Chondrocyte (in vitro differentiated cells): ENCODE data around the gene KCND3. TPM values are rescaled to one million over a fixed set of nuclear protein-coding genes. Genes with fewer than 3 reads are reported as not detected.

Experiments used
- DNase-seq: peaks from one replicate; pipeline ENCODE4 v3.0.0; 2021; ENCODE audit warnings: mixed read lengths, low spot score
- H3K27ac Mint-ChIP-seq: one replicate; pipeline ENCODE4 v1.8.0; 2021; ENCODE audit warnings: mild to moderate bottlenecking, moderate library complexity, mixed read lengths; ENCODE audit not compliant: unreplicated experiment
- H3K27me3 Mint-ChIP-seq: 2 replicates; pipeline ENCODE4 v1.8.0; 2021; ENCODE audit warnings: low read depth, mixed read lengths
- H3K36me3 Mint-ChIP-seq: 2 replicates; pipeline ENCODE4 v1.8.0; 2021; ENCODE audit warnings: low read depth, mixed read lengths
- H3K4me1 Mint-ChIP-seq: 2 replicates; pipeline ENCODE4 v1.8.0; 2021; ENCODE audit warnings: low read depth, mild to moderate bottlenecking, mixed read lengths
- H3K4me3 Mint-ChIP-seq: one replicate; pipeline ENCODE4 v1.8.0; 2021; ENCODE audit warnings: mild to moderate bottlenecking, moderate library complexity, mixed read lengths; ENCODE audit not compliant: unreplicated experiment
- H3K9me3 Mint-ChIP-seq: 2 replicates; pipeline ENCODE4 v1.8.0; 2021; ENCODE audit warnings: low read depth, mixed read lengths
- CTCF ChIP-seq: fragments of 200-600 bp; sonication (generic); IDR thresholded peaks from 2 replicates; pipeline ENCODE4 v1.5.0; 2021; ENCODE audit warnings: antibody characterized with exemption, mild to moderate bottlenecking, moderate library complexity
- total RNA-seq: library from RNA; stranded (reverse); gene quantifications from 3 replicates; pipeline ENCODE4 v1.2.1, GENCODE V29; 2021

The KCND3 gene
- total RNA-seq, 1 donor from 2014 or later, result 0.99 TPM

GRCh38 chr1:111977378-111977777 is 12.1 kb downstream of the KCND3 start:
- Mint-ChIP-seq H3K4me1 (no peaks in the 10 kb centered on the region), H3K27ac (no peak overlapping the region), H3K4me3 (no peak overlapping the region), H3K9me3 (no peaks in the 10 kb centered on the region), H3K36me3 (peaks cover 2% of the 10 kb centered on the region), H3K27me3 (peaks cover 23% of the 10 kb centered on the region)
- TF ChIP-seq CTCF, result no peak
- no peak for DNase-seq

- Mint-ChIP-seq H3K9me3 (no peaks in the 10 kb centered on the region), H3K4me1 (no peaks in the 10 kb centered on the region), H3K36me3 (peaks cover 2% of the 10 kb centered on the region), H3K27me3 (peaks cover 23% of the 10 kb centered on the region), H3K27ac (no peak overlapping the region), H3K4me3 (no peak overlapping the region)
- TF ChIP-seq CTCF, result no peak
- DNase-seq, result no peak
Measured at GRCh38 chr1:111976842-111977241, 12.6 kb downstream of the KCND3 start.

- Mint-ChIP-seq H3K4me3 (no peak overlapping the region), H3K36me3 (no peaks in the 10 kb centered on the region), H3K27ac (no peak overlapping the region), H3K9me3 (no peaks in the 10 kb centered on the region), H3K4me1 (no peaks in the 10 kb centered on the region), H3K27me3 (peaks cover 28% of the 10 kb centered on the region)
- TF ChIP-seq CTCF, result no peak
- DNase-seq, result no peak
Measured at GRCh38 chr1:111976332-111976731, 13.1 kb downstream of the KCND3 start.

GRCh38 chr1:111973150-111973790 is 16.2 kb downstream of the KCND3 start:
- peaks cover 32% of the 10 kb centered on the region for H3K27me3 Mint-ChIP-seq
- no peak for TF ChIP-seq CTCF
- no peak overlapping the region for H3K4me3 Mint-ChIP-seq
- H3K9me3 Mint-ChIP-seq, result no peaks in the 10 kb centered on the region
- no peak overlapping the region for H3K27ac Mint-ChIP-seq
- H3K4me1 Mint-ChIP-seq, result no peaks in the 10 kb centered on the region
- DNase-seq, result no peak
- H3K36me3 Mint-ChIP-seq, result no peaks in the 10 kb centered on the region

GRCh38 chr1:111971396-111971795 is 18.1 kb downstream of the KCND3 start:
- no peak overlapping the region for H3K4me3 Mint-ChIP-seq
- H3K9me3 Mint-ChIP-seq, result no peaks in the 10 kb centered on the region
- no peak for DNase-seq
- no peaks in the 10 kb centered on the region for H3K36me3 Mint-ChIP-seq
- no peak for TF ChIP-seq CTCF
- H3K27me3 Mint-ChIP-seq, result peaks cover 26% of the 10 kb centered on the region
- no peaks in the 10 kb centered on the region for H3K4me1 Mint-ChIP-seq
- no peak overlapping the region for H3K27ac Mint-ChIP-seq
